HCT116 (cell line): ENCODE results near the gene AKAP12. TPM values are rescaled to one million over a fixed set of nuclear protein-coding genes. Genes with fewer than 3 reads are reported as not detected.

ENCODE experiments used
- ATAC-seq: fragments of 200-7000 bp; cut with Tn5 transposase; 2 replicates; pipeline ENCODE4 v1.9.1; 2020; ENCODE audit warnings: mild to moderate bottlenecking, moderate library complexity
- BruUV-seq: library from RNA; stranded (reverse); fragments of 400-500 nt; replicated peaks from 2 replicates; lab custom pipeline; 2021; lab: Mats Ljungman, UMichigan
- CTCF ChIA-PET: fragments of 300-600 bp; sonication (Branson Sonifier 250); formaldehyde crosslinking; loops from one replicate; lab custom pipeline; 2021; ENCODE audit warnings: antibody characterized with exemption; lab: Charles Lee
- POLR2A ChIA-PET: fragments of 300-600, 350-600 bp; sonication (Branson Sonifier 250); formaldehyde crosslinking; loops from one replicate; lab custom pipeline; 2021; ENCODE audit warnings: antibody characterized with exemption; lab: Charles Lee
- RAD21 ChIA-PET, 2 experiments: fragments of 300-600 bp; sonication (Branson Sonifier 250); formaldehyde crosslinking; loops; one replicate each; lab custom pipeline; 2023; ENCODE audit warnings: low total read pairs in 2 of 2; ENCODE audit not compliant: uncharacterized antibody in 2 of 2, unreplicated experiment in 2 of 2, low non-redundant PET in 1 of 2; lab: Charles Lee
- DNase-seq: peaks from one replicate; pipeline ENCODE4 v3.0.0-alpha.2; 2010; ENCODE audit warnings: low read depth, low spot score
- H2AFZ ChIP-seq: fragments of 200-600 bp; shearing (Covaris generic), sonication (generic); 2 replicates; pipeline ENCODE4 v1.6.1; 2017; ENCODE audit warnings: low read depth, mixed run types, mixed read lengths, antibody characterized with exemption, low read length; ENCODE audit not compliant: poor library complexity, severe bottlenecking
- H3K27ac ChIP-seq: 2 replicates; pipeline ENCODE4 v1.5.1; 2012; ENCODE audit warnings: low read depth, low read length
- H3K27me3 ChIP-seq: fragments of 200-600 bp; sonication (generic); 2 replicates; pipeline ENCODE4 v1.6.1; 2016; ENCODE audit warnings: mixed run types, low read length, mixed read lengths; ENCODE audit not compliant: insufficient read depth
- H3K36me3 ChIP-seq, 2 experiments: fragments of 200-500 bp in 1 of 2; fragments of 200-600 bp in 1 of 2; sonication (Bioruptor generic) in 1 of 2; sonication (generic) in 1 of 2; 2 replicates each; pipeline versions ENCODE4 v1.5.1 to v1.6.1; 2014 to 2016; ENCODE audit warnings: low read length in 2 of 2, inconsistent platforms in 1 of 2, mixed read lengths in 1 of 2, mixed run types in 1 of 2; ENCODE audit not compliant: insufficient read depth in 2 of 2, control insufficient read depth in 1 of 2
- H3K4me1 ChIP-seq, 2 experiments: fragments of 200-600 bp in 1 of 2; sonication (generic) in 1 of 2; 2 replicates each; pipeline versions ENCODE4 v1.5.1 to v1.6.1; 2012 to 2017; ENCODE audit warnings: low read length in 2 of 2, inconsistent platforms in 1 of 2, mild to moderate bottlenecking in 1 of 2, mixed read lengths in 1 of 2, mixed run types in 1 of 2, moderate library complexity in 1 of 2; ENCODE audit not compliant: insufficient read depth in 2 of 2, control insufficient read depth in 1 of 2
- H3K4me2 ChIP-seq: fragments of 200-600 bp; sonication (generic); 2 replicates; pipeline ENCODE4 v1.6.1; 2017; ENCODE audit warnings: mixed run types, low read length, mixed read lengths
- H3K4me3 ChIP-seq, 2 experiments: fragments of 200-600 bp in 1 of 2; sonication (generic) in 1 of 2; replicated peaks in 1 of 2; 2 replicates each; pipeline ENCODE4 v1.5.1; 2011 to 2016; ENCODE audit warnings: low read length in 2 of 2, control low read depth in 1 of 2, low read depth in 1 of 2, mild to moderate bottlenecking in 1 of 2, mixed read lengths in 1 of 2, mixed run types in 1 of 2
- H3K79me2 ChIP-seq: fragments of 200-600 bp; sonication (generic); 2 replicates; pipeline ENCODE4 v1.6.1; 2017; ENCODE audit warnings: mild to moderate bottlenecking, mixed run types, low read length, moderate library complexity, mixed read lengths; ENCODE audit not compliant: insufficient read depth
- H3K9ac ChIP-seq: fragments of 200-600 bp; sonication (generic); 2 replicates; pipeline ENCODE4 v1.6.1; 2016; ENCODE audit warnings: low read length, mixed read lengths
- H3K9me2 ChIP-seq: fragments of 200-600 bp; sonication (generic), shearing (Covaris generic); 2 replicates; pipeline ENCODE4 v1.6.1; 2017; ENCODE audit warnings: mixed run types, mild to moderate bottlenecking, moderate library complexity; ENCODE audit not compliant: insufficient read depth
- H3K9me3 ChIP-seq, 2 experiments: fragments of 200-500 bp in 1 of 2; fragments of 200-600 bp in 1 of 2; sonication (Bioruptor generic) in 1 of 2; sonication (generic) in 1 of 2; 2 replicates each; pipeline ENCODE4 v1.6.1; 2014 to 2017; ENCODE audit warnings: low read length in 2 of 2, mixed read lengths in 2 of 2, inconsistent platforms in 1 of 2, low read depth in 1 of 2, mild to moderate bottlenecking in 1 of 2, mixed run types in 1 of 2, moderate library complexity in 1 of 2; ENCODE audit not compliant: control insufficient read depth in 1 of 2, insufficient read depth in 1 of 2
- H4K20me1 ChIP-seq: fragments of 200-600 bp; sonication (generic), shearing (Covaris generic); 2 replicates; pipeline ENCODE4 v1.6.1; 2017; ENCODE audit warnings: mixed run types, mild to moderate bottlenecking, moderate library complexity; ENCODE audit not compliant: insufficient read depth
- CEBPB ChIP-seq: IDR thresholded peaks from 2 replicates; pipeline ENCODE4 v1.6.1; 2012; ENCODE audit warnings: low read depth
- EGR1 ChIP-seq: IDR thresholded peaks from 2 replicates; pipeline ENCODE4 v1.6.1; 2012; ENCODE audit warnings: low read depth
- EZH2phosphoT487 ChIP-seq: fragments of 200-600 bp; IDR thresholded peaks from 2 replicates; pipeline ENCODE4 v1.6.1; 2018; ENCODE audit warnings: antibody characterized with exemption, borderline replicate concordance
- JUND ChIP-seq: IDR thresholded peaks from 2 replicates; pipeline ENCODE4 v1.6.1; 2012
- POLR2AphosphoS5 ChIP-seq: IDR thresholded peaks from 2 replicates; pipeline ENCODE4 v1.6.1; 2011; ENCODE audit warnings: mild to moderate bottlenecking, low read depth, low read length, moderate library complexity
- RAD21 ChIP-seq: IDR thresholded peaks from 2 replicates; pipeline ENCODE4 v1.6.1; 2012; ENCODE audit warnings: low read depth, mild to moderate bottlenecking
- SIN3A ChIP-seq: IDR thresholded peaks from 2 replicates; pipeline ENCODE4 v1.6.1; 2012; ENCODE audit warnings: low read depth
- SP1 ChIP-seq: IDR thresholded peaks from 2 replicates; pipeline ENCODE4 v1.6.1; 2012; ENCODE audit warnings: low read depth
- SRF ChIP-seq: IDR thresholded peaks from 2 replicates; pipeline ENCODE4 v1.6.1; 2012; ENCODE audit warnings: low read depth
- TCF7L2 ChIP-seq: IDR thresholded peaks from 2 replicates; pipeline ENCODE4 v1.7.0; 2011; ENCODE audit warnings: borderline replicate concordance, inconsistent platforms; ENCODE audit not compliant: insufficient read depth, insufficient read length; ENCODE audit errors: extremely low read depth
- ZBTB33 ChIP-seq: IDR thresholded peaks from 2 replicates; pipeline ENCODE4 v1.6.1; 2011; ENCODE audit warnings: mild to moderate bottlenecking, low read length, moderate library complexity; ENCODE audit not compliant: insufficient replicate concordance; ENCODE audit errors: extremely low read depth
- ZFX ChIP-seq: fragments of 450-650 bp; IDR thresholded peaks from 2 replicates; pipeline ENCODE4 v1.6.1; 2017
- intact Hi-C: fragments of 100-400 bp; cut with micrococcal nuclease; formaldehyde crosslinking; loops from 2 replicates; pipeline ENCODE4 v1.10.0; 2022
- total RNA-seq: library from RNA; stranded (reverse); gene quantifications from one replicate; pipeline ENCODE4 v1.2.1, GENCODE V29; 2021; ENCODE audit not compliant: unreplicated experiment

AKAP12 gene
- total RNA-seq, 1 experiment from 2014 or later: 1,220 TPM

GRCh38 chr6:151390276-151390850, 150.6 kb downstream of the AKAP12 start (continued):
- TF ChIP-seq SP1 (peak; percentile 71), EZH2phosphoT487 (no peak), SIN3A (peak; percentile 83), SRF (peak; percentile 25)
- TF ChIP-seq, all 23 proteins: peak for 11

- TF ChIP-seq TCF7L2 (peak; percentile 26), SIN3A (no peak; the same call in 1 of the 2 replicates), POLR2AphosphoS5 (peak; percentile 86), EZH2phosphoT487 (no peak), ZFX (peak; percentile 28), RAD21 (no peak), JUND (no peak), ZBTB33 (no peak), EGR1 (peak; percentile 63), SRF (no peak), CEBPB (no peak)
- peak; percentile 18; the same call in 1 of the 2 replicates for ATAC-seq
- H3K9me3 ChIP-seq: no peaks in the 10 kb centered on the region
- H3K4me2 ChIP-seq: peak overlapping the region; percentile 79
- H3K4me3 ChIP-seq: peak overlapping the region; percentile 80 to 82
- no peaks in the 10 kb centered on the region for H3K36me3 ChIP-seq
- BruUV-seq: no TSS peak
- H3K79me2 ChIP-seq: peaks cover 83% of the 10 kb centered on the region
- POLR2A ChIA-PET: interaction anchor here (2.0 kb wide), 1 partner anchor 16 kb away, joined by 8 read pairs; no protein-coding TSS in a partner anchor
- no peak overlapping the region for H2AFZ ChIP-seq
- H3K9ac ChIP-seq: peak overlapping the region; percentile 98
- H4K20me1 ChIP-seq: peaks cover 3% of the 10 kb centered on the region; the same call in 1 of the 2 replicates
- no peaks in the 10 kb centered on the region for H3K27me3 ChIP-seq
- H3K9me2 ChIP-seq: no peaks in the 10 kb centered on the region
- RAD21 ChIA-PET: no interaction called here
- H3K4me1 ChIP-seq: peaks cover 24 to 36% of the 10 kb centered on the region in 2 experiments
- intact Hi-C loops: loop anchor here (2.0 kb wide), 2 partner anchors 50 to 62 kb away; partner anchors contain the start of gene RMND1
- CTCF ChIA-PET: no interaction called here
- peak overlapping the region; percentile 99 for H3K27ac ChIP-seq
- DNase-seq: no peak
Measured at GRCh38 chr6:151390851-151391470, 151.2 kb downstream of the AKAP12 start.
